ENCODE data around the gene ADIPOR1.

Gene ADIPOR1

GRCh38 chr1:202981939-202982338 lies 23.8 kb upstream of the ADIPOR1 start:
- Histone ChIP-seq H3K27ac (no peak overlapping the region), H3K36me3 (ENCODE audit: insufficient read depth, low read length) (no peaks in the 10 kb centered on the region), H3K9me3 (ENCODE audit: low read depth, low read length) (no peaks in the 10 kb centered on the region), H3K4me3 (no peak overlapping the region), H3K9ac (ENCODE audit: insufficient read length) (no peak overlapping the region)
- TF ChIP-seq FOXP2 (optimal IDR thresholded peaks at IDR 0.05; ENCODE audit: control extremely low read depth, extremely low read length, insufficient read depth) = no peak
- TF ChIP-seq EZH2 (IDR thresholded peaks at IDR 0.05) = no peak
- no peak for TF ChIP-seq POLR2AphosphoS5 (IDR thresholded peaks at IDR 0.05; ENCODE audit: borderline replicate concordance, low read depth, low read length)
- DNase-seq (ENCODE audit: low read depth, low spot score) = no peak

DNA sequence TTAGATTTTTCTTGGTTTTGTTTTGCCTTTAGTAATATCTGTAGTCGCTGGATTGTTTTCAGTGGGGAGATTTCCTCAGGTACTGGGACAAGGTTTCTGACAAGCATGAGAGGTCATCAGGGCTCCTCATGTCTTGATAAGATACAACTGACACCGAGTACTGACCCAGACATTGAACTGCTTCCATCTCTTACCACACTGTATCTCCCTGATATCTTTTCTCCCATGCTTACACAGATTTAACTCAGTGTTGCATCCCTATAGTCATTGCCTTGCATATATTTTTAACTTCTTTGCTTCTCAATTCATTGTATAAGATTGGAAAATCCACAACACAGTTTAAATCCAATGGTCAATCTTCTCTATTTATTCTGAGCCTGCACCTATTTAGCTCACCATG lies 21.3 kb upstream of the ADIPOR1 start:
- no peak overlapping the region for H3K4me3 ChIP-seq

GRCh38 chr1:202976633-202977032 lies 18.5 kb upstream of the ADIPOR1 start:
- Histone ChIP-seq H3K9me3 (ENCODE audit: low read depth, low read length) (no peaks in the 10 kb centered on the region), H3K36me3 (ENCODE audit: insufficient read depth, low read length) (no peaks in the 10 kb centered on the region), H3K4me3 (no peak overlapping the region), H3K9ac (ENCODE audit: insufficient read length) (no peak overlapping the region), H3K27ac (no peak overlapping the region)
- DNase-seq (ENCODE audit: low read depth, low spot score) = no peak
- no peak for TF ChIP-seq EZH2 (IDR thresholded peaks at IDR 0.05)
- TF ChIP-seq POLR2AphosphoS5 (IDR thresholded peaks at IDR 0.05; ENCODE audit: borderline replicate concordance, low read depth, low read length) = no peak
- TF ChIP-seq FOXP2 (optimal IDR thresholded peaks at IDR 0.05; ENCODE audit: control extremely low read depth, extremely low read length, insufficient read depth) = no peak

More for the DNA sequence above, 21.3 kb upstream of the ADIPOR1 start:
- H3K9me3 ChIP-seq (ENCODE audit: low read depth, low read length) = no peaks in the 10 kb centered on the region
- no peaks in the 10 kb centered on the region for H3K36me3 ChIP-seq (ENCODE audit: insufficient read depth, low read length)
- TF ChIP-seq FOXP2 (optimal IDR thresholded peaks at IDR 0.05; ENCODE audit: control extremely low read depth, extremely low read length, insufficient read depth) (no peak), POLR2AphosphoS5 (IDR thresholded peaks at IDR 0.05; ENCODE audit: borderline replicate concordance, low read depth, low read length) (no peak), EZH2 (IDR thresholded peaks at IDR 0.05) (no peak)
- H3K9ac ChIP-seq (ENCODE audit: insufficient read length) = no peak overlapping the region
- DNase-seq (ENCODE audit: low read depth, low spot score) = no peak
- H3K27ac ChIP-seq = no peak overlapping the region

DNA sequence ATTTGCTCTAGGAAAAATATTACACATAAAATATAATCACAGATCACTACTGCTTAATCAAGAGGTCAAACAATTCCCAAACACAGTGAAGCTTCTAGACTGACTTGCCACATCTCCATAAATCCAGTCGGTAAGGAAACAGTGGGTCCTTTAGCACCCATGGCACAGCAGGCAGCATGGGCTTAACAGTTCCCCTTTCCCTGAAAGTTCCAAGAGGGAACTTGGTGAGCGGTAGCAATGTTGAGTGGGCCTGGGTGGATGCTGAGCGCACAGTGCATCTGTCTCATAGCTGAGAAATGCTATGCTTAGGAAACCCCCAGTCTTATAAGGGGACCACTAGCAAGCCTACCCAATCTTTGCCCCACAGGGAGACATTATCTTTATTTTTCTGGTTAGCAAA lies 16.7 kb upstream of the ADIPOR1 start:
- Histone ChIP-seq H3K9ac (ENCODE audit: insufficient read length) (no peak overlapping the region), H3K4me3 (no peak overlapping the region), H3K9me3 (ENCODE audit: low read depth, low read length) (no peaks in the 10 kb centered on the region), H3K36me3 (ENCODE audit: insufficient read depth, low read length) (no peaks in the 10 kb centered on the region), H3K27ac (no peak overlapping the region)
- DNase-seq (ENCODE audit: low read depth, low spot score) = no peak
- TF ChIP-seq POLR2AphosphoS5 (IDR thresholded peaks at IDR 0.05; ENCODE audit: borderline replicate concordance, low read depth, low read length) = no peak
- TF ChIP-seq FOXP2 (optimal IDR thresholded peaks at IDR 0.05; ENCODE audit: control extremely low read depth, extremely low read length, insufficient read depth) = no peak
- TF ChIP-seq EZH2 (IDR thresholded peaks at IDR 0.05) = no peak

- no peak for DNase-seq (ENCODE audit: low read depth, low spot score)
- TF ChIP-seq POLR2AphosphoS5 (IDR thresholded peaks at IDR 0.05; ENCODE audit: borderline replicate concordance, low read depth, low read length) (no peak), FOXP2 (optimal IDR thresholded peaks at IDR 0.05; ENCODE audit: control extremely low read depth, extremely low read length, insufficient read depth) (no peak), EZH2 (IDR thresholded peaks at IDR 0.05) (no peak)
- H3K36me3 ChIP-seq (ENCODE audit: insufficient read depth, low read length) = no peaks in the 10 kb centered on the region
- H3K9me3 ChIP-seq (ENCODE audit: low read depth, low read length) = no peaks in the 10 kb centered on the region
- no peak overlapping the region for H3K27ac ChIP-seq
- no peak overlapping the region for H3K4me3 ChIP-seq
- no peak overlapping the region for H3K9ac ChIP-seq (ENCODE audit: insufficient read length)
These were observed 13.9 kb upstream of the ADIPOR1 start for GRCh38 chr1:202972046-202972445.

DNA sequence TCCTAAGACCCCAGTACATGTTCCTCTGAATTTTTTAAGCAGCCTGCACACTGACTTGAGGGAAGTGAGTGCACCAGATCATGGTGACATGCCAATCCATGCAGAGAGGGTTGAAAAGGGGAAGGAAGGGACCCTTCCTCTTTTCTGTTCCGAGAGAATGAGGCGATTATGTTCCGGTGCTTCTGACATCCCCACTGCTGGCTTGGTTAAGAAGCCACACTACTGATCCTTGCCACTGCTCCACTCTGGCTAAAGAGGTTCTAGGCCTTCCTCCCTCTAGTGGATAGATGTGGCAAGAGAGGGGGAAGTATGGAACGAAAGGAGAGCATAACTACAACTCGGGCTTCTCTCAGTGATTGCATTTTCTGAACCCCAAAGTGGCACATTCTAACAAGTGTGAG lies 10.8 kb upstream of the ADIPOR1 start:
- TF ChIP-seq EZH2 (IDR thresholded peaks at IDR 0.05) (no peak), POLR2AphosphoS5 (IDR thresholded peaks at IDR 0.05; ENCODE audit: borderline replicate concordance, low read depth, low read length) (no peak), FOXP2 (optimal IDR thresholded peaks at IDR 0.05; ENCODE audit: control extremely low read depth, extremely low read length, insufficient read depth) (no peak)
- H3K9ac ChIP-seq (ENCODE audit: insufficient read length) = no peak overlapping the region

GRCh38 chr1:202968351-202968750 lies 10.2 kb upstream of the ADIPOR1 start:
- no peak for DNase-seq (ENCODE audit: low read depth, low spot score)
- Histone ChIP-seq H3K4me3 (no peak overlapping the region), H3K9ac (ENCODE audit: insufficient read length) (no peak overlapping the region), H3K27ac (no peak overlapping the region), H3K9me3 (ENCODE audit: low read depth, low read length) (no peaks in the 10 kb centered on the region), H3K36me3 (ENCODE audit: insufficient read depth, low read length) (0 out of 2 replicates have a peak, but pooled peaks cover 2% of the 10 kb centered on the region)
- no peak for TF ChIP-seq POLR2AphosphoS5 (IDR thresholded peaks at IDR 0.05; ENCODE audit: borderline replicate concordance, low read depth, low read length)
- no peak for TF ChIP-seq EZH2 (IDR thresholded peaks at IDR 0.05)
- no peak for TF ChIP-seq FOXP2 (optimal IDR thresholded peaks at IDR 0.05; ENCODE audit: control extremely low read depth, extremely low read length, insufficient read depth)

More for the DNA sequence above, 10.8 kb upstream of the ADIPOR1 start:
- H3K4me3 ChIP-seq = no peak overlapping the region
- H3K36me3 ChIP-seq (ENCODE audit: insufficient read depth, low read length) = no peaks in the 10 kb centered on the region
- no peak overlapping the region for H3K27ac ChIP-seq
- DNase-seq (ENCODE audit: low read depth, low spot score) = no peak
- H3K9me3 ChIP-seq (ENCODE audit: low read depth, low read length) = no peaks in the 10 kb centered on the region

DNA sequence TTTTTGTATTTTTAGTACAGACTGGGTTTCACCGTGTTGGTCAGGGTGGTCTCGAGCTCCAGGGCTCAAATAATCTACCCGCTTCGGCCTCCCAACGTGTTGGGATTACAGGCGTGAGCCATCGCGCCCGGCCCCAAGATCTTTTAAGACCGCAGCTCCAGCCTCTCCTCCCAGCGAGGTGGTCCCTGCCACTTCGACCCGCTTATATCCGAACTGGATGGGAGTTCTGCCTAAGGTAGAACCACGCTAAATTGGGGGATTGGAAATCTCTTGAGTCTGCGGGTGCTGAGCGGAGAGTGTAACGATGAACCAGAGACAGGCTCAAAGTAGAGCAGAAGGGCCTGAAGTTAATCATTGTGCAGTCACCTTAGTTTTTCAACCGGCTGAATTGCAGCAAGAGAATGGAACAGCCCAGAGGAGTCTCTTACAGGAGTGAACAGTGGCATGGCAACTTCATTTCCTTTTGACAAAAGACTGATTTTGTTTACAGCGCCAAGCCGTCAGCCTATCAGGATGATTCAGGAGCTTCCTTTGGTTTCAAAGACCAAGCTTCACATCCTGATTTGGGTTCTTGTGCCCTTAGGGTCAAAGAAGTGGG lies 9.7 kb upstream of the ADIPOR1 start:
- Histone ChIP-seq H3K4me3 (peak overlapping the region; percentile 80), H3K9ac (ENCODE audit: insufficient read length) (peak overlapping the region; percentile 57), H3K36me3 (ENCODE audit: insufficient read depth, low read length) (0 out of 2 replicates have a peak, but pooled peaks cover 2% of the 10 kb centered on the region), H3K9me3 (ENCODE audit: low read depth, low read length) (no peaks in the 10 kb centered on the region), H3K27ac (no peak overlapping the region)
- DNase-seq (ENCODE audit: low read depth, low spot score) = no peak
- no peak for TF ChIP-seq POLR2AphosphoS5 (IDR thresholded peaks at IDR 0.05; ENCODE audit: borderline replicate concordance, low read depth, low read length)
- TF ChIP-seq EZH2 (IDR thresholded peaks at IDR 0.05) = no peak
- no peak for TF ChIP-seq FOXP2 (optimal IDR thresholded peaks at IDR 0.05; ENCODE audit: control extremely low read depth, extremely low read length, insufficient read depth)

Data from SK-N-MC (cell line).